Uterus (tissue), 2 donors: ENCODE data around the gene NKX1-2.

ENCODE experiments used
- CTCF ChIP-seq, 4 experiments: fragments of 200-600 bp in 2 of 4; fragments of 450-650 bp in 2 of 4; sonication (generic) in 2 of 4; IDR thresholded peaks; one replicate each; pipeline ENCODE4 v1.5.1; 2016 to 2019; ENCODE audit warnings: antibody characterized with exemption in 4 of 4, mild to moderate bottlenecking in 2 of 4, moderate library complexity in 1 of 4
- POLR2A ChIP-seq, 2 donors: fragments of 450-650 bp; IDR thresholded peaks; one replicate each; pipeline ENCODE4 v1.6.1; 2016; ENCODE audit warnings: antibody characterized with exemption in 2 of 2, mild to moderate bottlenecking in 1 of 2, moderate library complexity in 1 of 2

- TF ChIP-seq POLR2A (IDR thresholded peaks at IDR 0.05) (no peak), CTCF (IDR thresholded peaks at IDR 0.05) (no peak)
Measured at GRCh38 chr10:124465003-124465776, 15.4 kb upstream of the NKX1-2 start.
